Glutamatergic neuron (in vitro differentiated cells): ENCODE measurements around the gene LEKR1. TPM values are rescaled to one million over a fixed set of nuclear protein-coding genes. Genes with fewer than 3 reads are reported as not detected.

Source experiments
- DNase-seq: peaks from one replicate; pipeline ENCODE4 v3.0.0; 2022
- H3K27ac Mint-ChIP-seq: one replicate; pipeline ENCODE4 v1.8.0; 2020; ENCODE audit warnings: mild to moderate bottlenecking, mixed read lengths, inconsistent platforms; ENCODE audit not compliant: unreplicated experiment
- H3K27me3 Mint-ChIP-seq: one replicate; pipeline ENCODE4 v1.8.0; 2020; ENCODE audit warnings: mild to moderate bottlenecking, moderate library complexity, mixed read lengths, inconsistent platforms; ENCODE audit not compliant: unreplicated experiment
- H3K36me3 Mint-ChIP-seq: one replicate; pipeline ENCODE4 v1.8.0; 2020; ENCODE audit warnings: mild to moderate bottlenecking, mixed read lengths, inconsistent platforms; ENCODE audit not compliant: unreplicated experiment
- H3K4me1 Mint-ChIP-seq: one replicate; pipeline ENCODE4 v1.8.0; 2020; ENCODE audit warnings: mild to moderate bottlenecking, low read depth, mixed read lengths, inconsistent platforms; ENCODE audit not compliant: unreplicated experiment
- H3K4me3 Mint-ChIP-seq: one replicate; pipeline ENCODE4 v1.8.0; 2020; ENCODE audit warnings: mild to moderate bottlenecking, mixed read lengths, inconsistent platforms; ENCODE audit not compliant: unreplicated experiment
- H3K9me3 Mint-ChIP-seq: one replicate; pipeline ENCODE4 v1.8.0; 2020; ENCODE audit warnings: mild to moderate bottlenecking, moderate library complexity, mixed read lengths, inconsistent platforms; ENCODE audit not compliant: unreplicated experiment
- total RNA-seq: library from RNA; stranded (reverse); fragmentation: NEBNext Ultra II Directional; extraction: Animal tissue kit (Norgen Biotek cat#: 25700); gene quantifications from one replicate; pipeline ENCODE4 v1.2.1, GENCODE V29; 2021; ENCODE audit not compliant: unreplicated experiment
- TF ChIP-seq, protein P1 (sequence below): fragments of 200-600 bp; sonication (generic); IDR thresholded peaks from one replicate; pipeline ENCODE4 v1.5.0; 2021; ENCODE audit not compliant: partially characterized antibody, unreplicated experiment

The LEKR1 gene
- total RNA-seq, 1 donor from 2014 or later: 0.56 TPM

DNA sequence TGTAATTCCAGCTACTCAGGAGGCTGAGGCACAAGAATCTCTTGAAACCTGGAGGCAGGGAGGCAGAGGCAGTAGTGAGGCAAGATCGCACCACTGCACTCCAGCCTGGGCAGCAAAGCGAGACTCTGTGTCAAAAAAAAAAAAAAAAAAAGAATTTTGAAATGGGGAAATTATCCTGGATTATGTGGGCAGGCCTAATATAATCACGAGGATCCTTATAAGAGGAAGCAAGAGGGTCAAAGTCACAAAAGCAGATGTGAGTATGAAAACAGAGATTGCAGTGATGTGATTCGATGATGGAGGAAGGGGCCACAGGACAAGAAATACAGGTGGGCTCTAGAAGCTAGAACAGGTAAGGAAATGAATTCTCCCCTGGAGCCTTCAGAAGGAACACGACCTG, 159.6 kb downstream of the LEKR1 start:
- DNase-seq: no peak
- no peaks in the 10 kb centered on the region for H3K36me3 Mint-ChIP-seq
- TF ChIP-seq, protein P1, sequence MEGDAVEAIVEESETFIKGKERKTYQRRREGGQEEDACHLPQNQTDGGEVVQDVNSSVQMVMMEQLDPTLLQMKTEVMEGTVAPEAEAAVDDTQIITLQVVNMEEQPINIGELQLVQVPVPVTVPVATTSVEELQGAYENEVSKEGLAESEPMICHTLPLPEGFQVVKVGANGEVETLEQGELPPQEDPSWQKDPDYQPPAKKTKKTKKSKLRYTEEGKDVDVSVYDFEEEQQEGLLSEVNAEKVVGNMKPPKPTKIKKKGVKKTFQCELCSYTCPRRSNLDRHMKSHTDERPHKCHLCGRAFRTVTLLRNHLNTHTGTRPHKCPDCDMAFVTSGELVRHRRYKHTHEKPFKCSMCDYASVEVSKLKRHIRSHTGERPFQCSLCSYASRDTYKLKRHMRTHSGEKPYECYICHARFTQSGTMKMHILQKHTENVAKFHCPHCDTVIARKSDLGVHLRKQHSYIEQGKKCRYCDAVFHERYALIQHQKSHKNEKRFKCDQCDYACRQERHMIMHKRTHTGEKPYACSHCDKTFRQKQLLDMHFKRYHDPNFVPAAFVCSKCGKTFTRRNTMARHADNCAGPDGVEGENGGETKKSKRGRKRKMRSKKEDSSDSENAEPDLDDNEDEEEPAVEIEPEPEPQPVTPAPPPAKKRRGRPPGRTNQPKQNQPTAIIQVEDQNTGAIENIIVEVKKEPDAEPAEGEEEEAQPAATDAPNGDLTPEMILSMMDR: no peak
- no peak overlapping the region for H3K4me3 Mint-ChIP-seq
- no peaks in the 10 kb centered on the region for H3K9me3 Mint-ChIP-seq
- no peak overlapping the region for H3K27ac Mint-ChIP-seq
- H3K27me3 Mint-ChIP-seq: peaks cover 2% of the 10 kb centered on the region
- peaks cover 3% of the 10 kb centered on the region for H3K4me1 Mint-ChIP-seq

DNA sequence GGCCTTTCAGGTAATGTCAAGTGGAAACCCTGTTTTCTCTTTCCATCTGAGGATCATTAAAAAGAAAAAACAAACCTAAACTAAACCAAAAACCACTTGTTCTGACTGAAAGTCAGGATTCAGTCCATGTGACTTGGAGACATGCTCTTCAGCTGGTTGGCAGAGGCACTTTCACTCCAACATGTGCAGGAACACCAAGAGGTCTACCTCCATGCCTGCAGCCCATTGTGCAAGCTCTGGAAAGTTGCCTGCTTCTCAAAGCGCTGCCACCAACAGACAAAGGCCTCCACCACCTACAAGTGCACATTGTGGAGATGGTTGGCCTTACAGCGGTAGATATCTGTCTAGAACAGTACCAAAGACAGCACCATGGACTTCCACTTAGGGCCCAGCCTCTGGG, 161.8 kb downstream of the LEKR1 start:
- no peaks in the 10 kb centered on the region for H3K36me3 Mint-ChIP-seq
- no peak for DNase-seq
- no peak overlapping the region for H3K27ac Mint-ChIP-seq
- TF ChIP-seq, protein P1: no peak
- peaks cover 3% of the 10 kb centered on the region for H3K4me1 Mint-ChIP-seq
- H3K9me3 Mint-ChIP-seq: no peaks in the 10 kb centered on the region
- peaks cover 2% of the 10 kb centered on the region for H3K27me3 Mint-ChIP-seq
- no peak overlapping the region for H3K4me3 Mint-ChIP-seq

DNA sequence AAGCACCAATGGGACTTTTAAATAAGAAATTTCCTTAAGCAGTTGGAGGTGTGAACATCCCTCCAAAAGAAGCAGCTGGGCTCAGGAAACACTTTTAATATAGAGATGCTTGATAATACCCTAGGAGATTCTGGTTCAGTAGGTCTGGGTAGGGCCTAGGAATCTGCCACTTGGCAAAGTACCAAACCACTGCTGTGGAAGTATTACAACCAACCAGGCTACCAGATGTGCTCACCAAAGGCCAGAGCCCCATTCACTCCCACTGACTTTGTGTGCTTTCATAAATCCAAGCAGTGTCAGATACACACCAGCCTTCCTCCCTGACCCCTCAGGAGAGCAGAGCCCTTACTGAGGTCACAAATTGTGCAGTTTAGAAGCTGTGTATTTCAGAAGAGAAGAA, 171.2 kb downstream of the LEKR1 start:
- no peak overlapping the region for H3K27ac Mint-ChIP-seq
- no peak for DNase-seq
- no peaks in the 10 kb centered on the region for H3K4me1 Mint-ChIP-seq
- no peaks in the 10 kb centered on the region for H3K36me3 Mint-ChIP-seq
- H3K9me3 Mint-ChIP-seq: no peaks in the 10 kb centered on the region
- no peaks in the 10 kb centered on the region for H3K27me3 Mint-ChIP-seq
- TF ChIP-seq, protein P1: no peak
- H3K4me3 Mint-ChIP-seq: no peak overlapping the region

DNA sequence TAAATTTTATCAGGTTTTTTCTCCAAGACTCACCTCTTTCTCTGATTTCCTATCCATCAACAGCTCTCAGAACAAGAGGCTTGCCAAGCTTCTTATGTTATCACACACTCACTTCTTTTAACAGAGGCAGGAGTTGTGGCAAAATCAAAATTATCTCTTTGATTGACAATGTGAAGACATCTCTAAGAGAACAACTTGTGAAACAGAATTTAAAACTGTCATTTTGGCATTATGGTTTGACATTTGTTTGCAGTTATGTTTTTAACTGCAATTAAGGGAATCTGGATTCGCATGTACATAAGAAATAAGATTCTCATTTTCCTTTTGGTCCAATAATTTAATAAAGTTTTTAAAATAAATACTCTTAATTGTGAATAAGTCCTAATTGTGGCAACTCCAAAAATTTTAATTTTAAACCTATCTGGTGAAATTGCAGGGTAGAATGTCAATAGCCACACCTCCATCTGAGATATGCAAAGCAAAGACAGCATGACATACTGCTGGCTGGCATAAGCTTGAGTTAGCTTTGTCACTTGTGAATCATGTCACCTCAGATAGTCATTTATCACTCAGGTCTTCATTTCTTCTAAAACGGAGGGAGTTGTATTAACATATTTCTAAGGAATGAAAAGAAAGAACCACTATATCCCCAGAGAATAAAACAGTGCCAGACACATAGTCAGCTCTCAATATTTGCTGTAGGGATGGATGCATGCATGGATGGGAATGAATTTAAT, 175.2 kb downstream of the LEKR1 start:
- no peak for DNase-seq
- H3K9me3 Mint-ChIP-seq: no peaks in the 10 kb centered on the region
- H3K4me3 Mint-ChIP-seq: no peak overlapping the region

DNA sequence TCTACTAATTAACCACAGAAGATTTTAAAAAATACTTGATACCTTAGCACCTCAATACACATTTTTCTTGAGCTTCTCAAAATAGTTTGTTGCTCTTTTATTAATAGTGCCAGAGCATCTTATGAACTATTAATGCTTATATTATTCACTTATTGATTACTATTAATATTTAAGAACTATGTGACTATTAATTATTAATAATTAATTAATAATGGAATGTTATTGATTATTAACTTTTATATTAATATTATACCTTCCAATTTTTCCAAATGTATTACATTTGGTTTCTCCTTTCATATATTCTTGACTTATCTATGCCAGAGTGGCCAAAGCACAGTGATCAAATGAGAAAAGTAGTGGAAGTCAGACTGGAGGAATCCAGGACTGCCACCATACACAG, 195.5 kb downstream of the LEKR1 start:
- TF ChIP-seq, protein P1: no peak
- no peak for DNase-seq
- H3K4me3 Mint-ChIP-seq: no peak overlapping the region
- H3K27me3 Mint-ChIP-seq: no peaks in the 10 kb centered on the region
- peaks cover 2% of the 10 kb centered on the region for H3K9me3 Mint-ChIP-seq
- H3K36me3 Mint-ChIP-seq: no peaks in the 10 kb centered on the region
- no peak overlapping the region for H3K27ac Mint-ChIP-seq
- peaks cover 8% of the 10 kb centered on the region for H3K4me1 Mint-ChIP-seq

More for the DNA sequence above, 175.2 kb downstream of the LEKR1 start:
- Mint-ChIP-seq H3K36me3 (no peaks in the 10 kb centered on the region), H3K27ac (no peak overlapping the region), H3K27me3 (no peaks in the 10 kb centered on the region), H3K4me1 (no peaks in the 10 kb centered on the region)
- TF ChIP-seq, protein P1: no peak
